Amniotic stem cell (primary cell): Measurements from ENCODE around the gene PRDM12.
A peak's percentile ranks its signal among the peaks of the same experiment; 100 is the strongest.

ENCODE experiments used
- DNase-seq: peaks from one replicate; lab custom pipeline; 2025; lab: John Stamatoyannopoulos, UW

The PRDM12 gene

DNA sequence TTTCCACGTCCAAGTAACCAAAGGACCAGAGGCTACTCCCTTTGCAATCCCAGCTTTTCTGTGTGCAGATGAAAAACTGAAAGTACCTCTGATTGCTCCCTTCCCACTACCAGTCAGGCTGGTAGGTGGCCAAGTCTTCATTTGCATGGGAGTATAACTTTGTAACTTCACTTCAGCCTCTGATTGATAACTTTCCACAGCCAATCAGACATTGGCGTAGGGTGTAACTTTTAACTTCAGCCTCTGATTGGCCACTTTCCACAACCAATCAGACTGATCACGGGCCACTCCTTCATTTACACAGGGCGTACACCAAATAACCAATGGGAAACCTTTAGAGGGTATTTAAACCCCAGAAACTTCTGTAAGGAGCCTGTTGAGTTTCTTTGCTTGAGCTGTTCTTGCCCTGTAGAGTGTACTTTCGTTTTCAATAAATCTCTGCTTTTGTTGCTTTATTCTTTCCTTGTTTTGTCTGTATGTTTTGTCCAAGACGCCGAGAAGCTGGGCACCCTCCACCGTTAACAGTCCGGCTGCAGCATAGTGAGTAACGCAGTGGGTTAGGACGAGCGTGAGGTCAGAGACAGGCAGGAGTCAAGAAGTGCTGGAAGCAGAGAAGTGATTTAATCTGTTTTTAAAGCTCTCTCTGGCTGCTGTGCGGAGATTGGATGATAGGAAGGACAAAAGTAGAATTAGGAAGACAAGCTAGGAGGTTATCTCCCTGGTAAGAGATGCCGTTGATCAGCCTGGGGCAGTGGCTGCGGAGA lies 25.7 kb downstream of the PRDM12 start:
- DNase-seq = no peak

DNA sequence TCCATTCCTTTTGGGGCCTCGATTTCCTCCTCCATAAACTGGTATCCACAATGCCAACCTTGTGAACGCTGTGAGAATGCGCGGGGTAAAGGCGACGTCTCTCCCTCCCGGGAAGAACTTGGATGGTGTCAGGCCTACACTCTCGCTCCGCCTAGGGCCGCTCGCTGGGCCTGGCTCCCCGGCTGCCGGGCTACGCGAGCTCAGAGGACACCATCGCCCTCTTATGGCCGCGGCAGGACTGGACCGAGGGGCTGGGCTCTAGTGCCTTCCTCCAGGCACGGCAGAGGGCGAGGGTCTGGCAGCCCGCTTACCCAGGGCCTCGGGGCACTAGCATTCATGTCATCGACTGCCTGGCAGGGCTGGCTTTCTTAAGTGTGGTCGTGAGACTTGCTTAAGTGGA lies 27.9 kb downstream of the PRDM12 start:
- DNase-seq = no peak

DNA sequence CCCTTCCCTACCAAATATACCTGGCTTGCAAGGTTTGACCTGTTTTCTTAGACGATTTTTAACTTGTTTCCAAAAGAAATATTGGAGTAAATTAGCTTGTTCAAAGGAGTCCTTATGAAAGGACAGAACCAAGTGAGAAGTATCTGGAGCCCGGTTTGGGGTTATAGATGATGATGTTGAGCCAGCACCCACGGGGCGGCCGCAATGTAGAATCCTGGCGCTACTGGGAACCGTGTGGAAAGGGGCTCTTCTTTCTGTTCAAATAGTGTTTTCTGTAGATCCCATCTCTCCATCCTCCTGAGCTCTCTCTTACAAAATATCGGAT lies 28.7 kb downstream of the PRDM12 start:
- no peak for DNase-seq

DNA sequence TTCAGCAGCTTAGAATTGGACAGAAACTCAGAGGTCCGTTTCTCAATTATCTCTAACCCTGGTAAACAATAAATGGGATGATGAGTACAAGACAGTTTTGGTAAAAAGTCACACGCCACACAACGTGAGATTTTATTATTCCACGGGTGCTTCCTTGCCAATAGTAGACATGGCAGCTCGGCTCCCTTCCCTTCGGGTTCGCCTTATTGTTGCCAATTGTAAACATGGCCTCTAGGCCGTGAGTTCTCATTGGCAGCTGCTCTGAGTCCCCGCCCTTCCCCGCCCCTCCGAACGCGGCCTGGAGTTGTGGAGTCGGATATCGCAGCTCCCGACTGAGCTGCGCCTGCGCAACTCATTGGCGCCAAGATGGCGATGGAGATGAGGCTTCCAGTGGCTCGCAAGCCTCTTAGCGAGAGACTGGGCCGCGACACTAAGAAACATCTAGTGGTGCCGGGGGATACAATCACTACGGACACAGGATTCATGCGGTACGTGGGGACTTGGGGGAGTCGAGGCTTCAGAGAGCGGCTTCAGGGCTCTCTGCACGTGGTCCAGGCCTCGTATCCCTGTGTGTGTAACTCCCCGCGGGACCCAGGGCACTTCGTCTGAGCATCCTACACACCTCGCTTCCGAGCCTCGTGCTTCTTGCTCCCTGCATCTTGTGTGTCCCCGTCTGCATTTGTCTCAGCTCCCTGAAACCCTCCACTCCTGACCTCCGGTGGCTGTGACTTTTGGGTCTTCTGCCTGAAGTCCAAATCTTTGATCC lies 29.2 kb downstream of the PRDM12 start, which contains the start of gene EXOSC2:
Gene EXOSC2 (plus strand): TSS at position 355 of the 766 bp plus-strand sequence. CDS start 12 bp downstream, at position 367.
- DNase-seq = peak; percentile 91

DNA sequence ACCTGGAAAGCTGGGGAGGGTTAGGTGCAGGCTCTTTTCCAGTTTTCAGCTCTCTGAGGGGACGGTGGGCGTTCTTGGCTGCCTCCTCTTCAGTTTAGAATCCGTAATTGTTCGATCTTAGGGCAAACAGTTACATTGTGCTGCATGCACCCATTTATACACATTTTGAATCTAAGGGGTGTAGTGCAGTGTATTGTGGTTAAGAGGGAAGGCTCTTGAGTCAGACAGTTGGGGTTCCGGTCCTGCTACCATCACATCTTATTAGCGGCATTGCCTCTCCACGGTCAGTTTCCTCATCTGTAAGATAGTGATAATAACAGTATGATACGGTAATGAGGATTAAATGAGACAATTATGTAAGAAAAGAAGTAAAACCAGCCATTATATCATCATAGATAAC lies 29.8 kb downstream of the PRDM12 start:
- DNase-seq = no peak

DNA sequence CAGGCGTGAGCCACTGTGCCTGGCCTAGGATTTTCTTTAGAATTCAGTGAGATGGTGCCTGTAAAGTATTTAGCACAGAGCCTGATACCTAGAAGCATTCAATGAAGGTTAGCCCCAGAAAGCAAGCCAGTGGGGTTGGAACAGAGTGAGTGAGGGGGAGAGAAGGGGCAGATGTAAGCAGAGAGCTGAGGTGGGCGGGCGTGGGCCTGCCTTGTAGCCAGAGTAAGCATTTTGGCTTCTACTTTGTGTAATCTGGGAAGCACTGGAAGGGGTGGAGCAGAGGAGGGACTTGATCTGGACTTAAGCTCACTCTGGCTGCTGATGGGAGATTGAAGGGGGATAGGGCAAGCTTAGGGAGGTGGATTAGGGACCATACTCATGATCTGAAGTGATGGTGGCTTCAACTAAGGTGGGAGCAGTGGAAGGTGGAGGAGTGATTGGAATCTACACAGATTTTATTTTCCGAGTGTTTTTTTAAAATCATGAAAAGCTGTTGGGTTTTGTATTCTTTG lies 31.8 kb downstream of the PRDM12 start:
- DNase-seq = no peak

DNA sequence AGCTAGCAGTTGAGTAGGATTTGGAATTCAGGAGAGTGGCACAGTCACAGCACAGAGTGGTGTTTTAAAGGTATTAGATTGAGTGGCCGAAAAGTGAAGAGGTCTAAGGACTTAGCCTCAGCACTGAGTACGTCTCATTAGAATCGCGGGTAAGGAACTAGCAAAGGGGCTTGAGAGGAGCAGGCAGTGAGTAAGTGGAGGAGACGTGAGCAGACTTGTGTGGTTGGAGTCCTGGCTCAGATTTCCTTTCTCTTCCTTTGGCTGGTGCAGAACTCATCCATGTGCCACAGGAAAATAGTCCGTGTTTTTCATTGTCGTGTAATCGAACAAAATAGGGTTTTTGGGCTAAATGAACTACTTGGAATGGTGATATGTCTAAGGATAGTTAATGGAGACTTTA lies 32.6 kb downstream of the PRDM12 start:
- DNase-seq = no peak

DNA sequence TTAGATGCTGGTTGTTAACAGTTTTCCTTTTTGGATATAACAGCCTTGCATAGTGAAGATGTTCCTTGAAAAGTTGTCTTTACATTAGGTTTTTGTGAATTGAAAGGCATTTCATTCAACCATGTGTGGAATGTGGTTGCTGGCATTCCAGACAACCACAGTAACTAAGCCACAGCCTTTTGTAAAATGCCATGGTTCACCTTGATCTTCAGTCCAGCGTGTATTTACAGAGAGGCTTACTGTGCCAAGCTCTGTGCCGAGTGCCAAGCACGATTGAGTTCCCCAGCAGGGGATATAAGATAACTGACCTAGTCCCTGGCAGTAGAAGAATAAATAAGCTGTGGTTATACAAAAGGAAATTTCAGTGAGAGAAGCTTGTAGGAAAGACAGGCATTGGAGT lies 34.1 kb downstream of the PRDM12 start:
- no peak for DNase-seq

DNA sequence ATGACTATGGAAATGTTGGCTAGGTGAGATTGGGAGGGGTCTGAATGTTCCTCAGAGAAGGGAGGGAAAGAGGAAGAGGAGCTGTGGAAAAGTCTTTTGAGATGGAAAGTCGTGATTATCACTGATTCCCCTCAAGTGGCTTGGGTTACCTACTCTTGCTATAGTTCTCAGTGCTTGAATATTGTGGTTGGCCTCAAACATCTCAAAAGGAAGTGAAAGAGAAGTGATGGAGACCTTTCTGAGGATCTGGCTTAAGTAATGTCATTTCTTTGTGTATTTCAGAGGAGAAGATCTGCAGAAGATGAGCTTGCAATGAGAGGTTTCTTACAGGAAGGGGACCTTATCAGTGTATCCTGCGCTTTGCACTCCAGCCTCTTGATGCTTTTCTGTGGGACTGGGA lies 34.7 kb downstream of the PRDM12 start:
- no peak for DNase-seq

DNA sequence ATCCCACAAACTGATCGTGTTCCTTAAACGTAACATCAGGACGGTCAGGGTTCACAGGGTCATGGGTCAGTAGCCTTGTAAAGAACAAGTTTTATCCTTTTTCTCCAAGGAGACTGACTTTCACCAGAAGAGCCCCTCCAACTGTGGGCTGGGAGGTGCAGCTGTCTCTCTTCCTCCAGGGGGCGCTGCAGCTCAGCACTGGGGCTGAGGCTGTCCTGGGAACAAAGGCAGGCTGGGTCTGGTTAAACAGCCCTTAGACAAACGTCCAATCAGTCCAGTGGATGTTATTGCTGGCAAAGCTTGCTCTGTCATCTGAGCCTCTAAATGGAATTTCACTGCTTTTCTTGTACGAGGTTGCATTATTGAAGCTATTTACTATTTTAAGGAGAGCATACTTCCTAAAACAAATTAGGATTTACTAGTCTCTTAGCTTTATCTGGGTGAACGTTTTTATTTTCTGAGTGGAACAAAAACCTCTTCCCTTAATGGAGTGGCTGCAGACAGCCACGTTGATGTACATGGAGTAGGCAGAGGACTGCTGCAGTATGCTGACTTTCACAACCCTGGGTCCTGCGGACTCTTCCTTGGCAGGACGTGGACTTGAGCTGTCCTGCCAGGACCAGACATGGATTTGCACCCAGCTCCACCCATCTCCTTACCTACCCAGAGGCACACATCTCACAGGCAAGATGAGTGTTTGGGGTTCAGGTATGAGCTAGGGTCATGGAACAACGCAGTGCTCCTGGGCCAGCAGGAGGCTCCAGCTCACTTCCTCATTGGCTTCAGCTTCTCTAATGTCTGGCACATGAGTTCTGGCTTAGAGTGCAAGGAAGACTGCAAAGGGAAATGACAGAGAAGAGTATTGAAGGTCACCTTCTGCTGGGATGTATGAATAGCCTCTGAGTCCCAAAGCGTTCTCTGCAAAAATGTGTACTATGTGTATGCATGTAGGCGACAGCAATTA lies 36.9 kb downstream of the PRDM12 start:
- DNase-seq = peak; percentile 89

DNA sequence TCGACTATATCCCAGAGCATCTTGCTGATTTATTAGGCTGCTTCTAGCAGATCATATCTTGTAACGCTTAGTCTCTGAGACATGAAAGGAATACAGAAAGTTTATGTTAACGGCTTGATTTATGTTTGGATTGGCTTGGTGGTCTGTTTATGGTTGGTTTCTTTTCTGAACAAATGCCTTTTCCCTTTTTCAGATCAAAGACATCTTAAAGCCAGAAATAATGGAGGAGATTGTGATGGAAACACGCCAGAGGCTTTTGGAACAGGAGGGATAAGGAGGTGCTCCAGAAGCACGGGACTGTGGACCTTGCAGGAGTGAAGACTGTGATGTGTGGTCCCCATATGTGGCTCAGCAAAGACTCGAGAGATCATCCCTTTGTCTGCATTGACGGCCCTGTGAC lies 39.1 kb downstream of the PRDM12 start:
- DNase-seq = no peak

DNA sequence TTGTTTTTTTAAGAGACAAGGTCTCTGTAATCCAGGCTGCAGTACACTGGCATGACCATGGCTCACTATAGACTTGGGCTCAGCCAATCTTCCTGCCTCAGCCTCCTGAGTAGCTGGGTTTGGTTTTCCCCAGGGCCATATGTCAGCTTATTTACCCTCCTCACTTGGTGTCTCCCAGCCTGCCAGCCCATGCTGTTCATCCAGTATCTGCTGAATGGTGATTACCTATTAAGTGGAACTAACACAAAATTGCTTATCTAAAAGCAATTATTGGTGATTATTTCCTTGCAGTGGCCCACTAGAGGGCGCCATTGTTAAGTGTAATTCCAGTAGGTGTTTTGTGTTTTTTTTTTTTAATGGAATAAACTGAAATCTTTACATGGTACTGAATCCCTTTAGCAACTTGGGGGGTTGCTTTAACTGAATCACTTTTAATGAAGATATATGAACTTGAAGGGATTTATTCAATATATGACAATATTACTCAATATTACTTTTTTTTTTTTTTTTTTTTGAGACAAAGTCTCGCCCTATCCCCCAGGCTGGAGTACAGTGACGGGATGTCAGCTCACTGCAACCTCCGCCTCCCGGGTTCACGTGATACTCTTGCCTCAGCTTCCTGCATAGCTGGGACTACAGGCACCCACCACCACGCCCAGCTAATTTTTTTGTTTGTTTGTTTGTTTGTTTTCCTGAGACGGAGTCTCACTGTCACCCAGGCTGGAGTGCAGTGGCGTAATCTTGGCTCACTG lies 43.0 kb downstream of the PRDM12 start:
- DNase-seq = peak; percentile 41

DNA sequence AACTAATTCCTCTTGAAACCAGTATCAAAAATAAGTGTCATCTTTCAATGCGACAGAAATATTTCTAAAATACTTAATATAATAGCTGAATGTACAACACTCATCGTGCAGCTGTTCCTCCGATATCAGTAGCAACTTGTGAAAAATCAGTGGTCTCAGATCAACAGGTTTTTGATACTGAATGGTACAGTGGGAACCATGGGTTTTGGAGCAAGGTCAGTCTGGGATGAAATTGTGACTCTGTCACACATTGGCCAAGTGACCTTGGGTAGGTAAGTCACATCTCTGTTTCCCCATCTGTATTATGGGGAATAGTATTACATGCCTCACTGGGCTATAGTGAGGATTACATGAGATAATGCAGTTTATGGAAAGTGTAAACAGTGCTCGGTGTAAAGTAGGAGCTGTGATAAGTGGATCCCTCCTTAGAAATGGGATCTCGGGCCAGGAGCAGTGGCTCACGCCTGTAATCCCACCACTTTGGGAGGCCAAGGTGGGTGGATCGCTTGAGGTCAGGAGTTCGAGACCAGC lies 46.5 kb downstream of the PRDM12 start:
- no peak for DNase-seq

DNA sequence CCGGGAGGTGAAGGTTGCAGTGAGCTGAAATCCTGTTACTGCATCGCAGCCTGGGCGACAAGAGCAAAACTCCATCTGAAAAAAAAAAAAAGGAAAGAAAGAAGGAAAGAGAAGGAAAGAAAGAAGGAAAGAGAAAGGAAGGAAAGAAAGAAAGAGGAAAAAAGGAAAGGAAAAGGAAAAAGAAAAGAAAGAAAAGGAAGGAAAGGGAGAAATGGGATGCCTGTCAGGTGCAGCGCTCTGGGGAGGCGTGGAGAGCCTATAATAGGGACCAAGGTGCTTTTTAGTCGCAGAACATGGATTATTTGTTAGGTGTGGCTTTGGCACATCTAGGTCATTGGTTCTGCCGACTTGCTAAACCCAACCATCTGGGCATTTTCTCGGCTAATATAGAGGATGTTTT lies 47.1 kb downstream of the PRDM12 start:
- no peak for DNase-seq

DNA sequence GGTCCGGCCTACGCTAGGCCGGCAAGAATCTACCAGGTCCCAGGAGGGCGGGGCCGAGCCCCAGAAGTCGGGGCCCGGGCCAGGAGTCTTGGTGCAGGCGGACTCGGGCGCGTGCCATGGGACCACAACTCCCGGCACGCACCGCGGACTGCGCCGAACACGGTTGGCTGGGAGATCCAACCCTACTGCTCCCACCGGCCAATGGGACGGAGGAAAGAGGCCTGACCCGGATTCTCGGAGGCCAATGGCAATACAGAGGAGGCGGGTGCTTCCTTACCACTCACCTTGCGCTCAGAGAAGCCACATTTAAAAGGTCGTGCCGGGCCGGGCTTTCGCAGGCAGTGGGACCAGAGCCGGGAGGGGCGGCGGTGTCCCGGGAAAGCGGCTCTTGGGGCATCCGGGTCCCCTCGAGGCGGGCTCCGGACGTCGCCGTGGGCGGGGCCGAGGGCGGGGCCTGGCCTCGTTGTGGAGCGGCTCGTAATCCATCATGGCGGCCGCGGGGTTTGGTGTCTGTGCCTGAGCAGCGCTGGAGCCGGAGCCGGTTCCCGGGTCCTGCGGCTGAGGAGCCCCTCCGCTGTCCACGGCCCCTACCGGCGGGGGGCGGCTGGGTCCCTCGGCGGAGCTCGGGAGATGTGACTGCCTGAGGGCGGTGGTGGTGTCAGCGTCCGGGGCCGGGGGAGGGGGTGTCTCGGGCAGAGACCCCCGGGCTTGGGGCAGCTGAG lies 48.3 kb downstream of the PRDM12 start:
- DNase-seq = peak; percentile 95

DNA sequence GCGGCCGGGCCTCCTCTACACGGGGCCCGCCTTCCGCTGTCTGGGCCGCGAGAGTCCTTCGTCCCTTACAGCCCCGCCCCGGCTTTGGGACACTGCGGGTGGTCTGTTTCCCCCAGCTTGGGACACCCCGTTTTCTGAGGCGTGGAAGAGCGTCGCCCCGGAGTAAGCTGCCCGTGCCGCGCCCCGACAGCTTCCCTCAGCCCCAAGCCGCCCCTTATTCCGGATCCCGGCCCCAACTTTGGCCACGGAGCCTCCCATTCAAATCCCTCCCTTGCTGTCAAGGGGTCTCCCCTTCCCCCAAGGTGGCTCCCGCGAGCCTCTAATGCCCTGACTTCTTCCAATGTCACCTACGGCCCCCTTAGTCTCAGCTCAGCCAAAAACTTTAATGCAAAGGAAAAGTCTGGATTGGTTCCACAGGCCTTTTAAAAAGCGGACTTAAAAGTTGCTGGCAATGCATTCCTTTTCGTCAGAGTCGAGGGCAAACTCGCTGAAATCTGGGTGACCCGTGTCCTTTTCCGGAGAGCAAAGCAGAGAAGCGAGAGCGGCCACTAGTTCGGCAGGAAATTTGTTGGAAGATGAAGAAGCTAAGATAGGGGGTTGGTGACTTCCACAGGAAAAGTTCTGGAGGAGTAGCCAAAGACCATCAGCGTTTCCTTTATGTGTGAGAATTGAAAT lies 49.0 kb downstream of the PRDM12 start:
- DNase-seq = peak; percentile 24

DNA sequence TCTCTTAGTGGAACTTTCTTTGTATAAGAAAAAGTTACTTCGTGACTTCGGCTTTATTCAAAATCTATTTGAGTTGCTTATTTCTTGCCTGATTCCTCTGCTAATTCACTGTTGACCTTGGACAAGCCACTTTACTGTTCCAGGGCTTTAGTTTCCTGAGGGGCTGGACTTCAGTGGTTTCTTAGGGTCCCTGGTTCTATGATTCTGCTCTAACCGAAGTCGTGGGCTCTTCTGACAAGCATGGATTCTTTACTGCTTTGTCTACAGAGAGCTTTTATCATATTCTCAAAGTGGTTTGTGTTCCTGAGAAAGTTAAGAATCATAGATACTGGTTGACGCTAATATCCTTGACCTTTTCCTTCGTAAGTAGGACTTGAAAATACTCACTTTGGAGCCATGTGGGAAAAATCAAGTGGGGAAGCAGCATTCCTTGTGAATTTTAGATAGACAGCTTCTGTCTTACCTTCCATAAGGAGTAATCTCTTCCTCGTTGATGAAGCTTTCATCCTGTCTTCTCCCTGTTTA lies 50.3 kb downstream of the PRDM12 start:
- no peak for DNase-seq

DNA sequence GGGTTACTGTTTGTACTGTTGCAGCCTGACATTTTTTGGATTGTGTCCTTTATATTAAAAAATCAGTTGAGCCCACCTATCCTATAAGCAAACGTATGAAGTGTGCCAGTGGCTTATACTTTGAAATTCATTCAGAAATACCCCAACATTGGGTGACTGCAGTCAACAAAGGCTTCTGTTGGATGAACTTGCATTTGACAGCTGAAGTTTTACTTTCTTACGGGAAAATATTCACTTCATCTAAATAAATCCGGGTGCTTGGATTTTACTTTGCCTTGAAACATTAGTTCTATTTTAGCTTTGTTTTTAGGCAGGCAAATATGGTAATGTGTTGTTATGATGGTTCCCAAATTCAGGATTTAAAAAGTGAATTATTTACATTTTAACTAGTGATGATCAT lies 50.9 kb downstream of the PRDM12 start:
- DNase-seq = no peak

DNA sequence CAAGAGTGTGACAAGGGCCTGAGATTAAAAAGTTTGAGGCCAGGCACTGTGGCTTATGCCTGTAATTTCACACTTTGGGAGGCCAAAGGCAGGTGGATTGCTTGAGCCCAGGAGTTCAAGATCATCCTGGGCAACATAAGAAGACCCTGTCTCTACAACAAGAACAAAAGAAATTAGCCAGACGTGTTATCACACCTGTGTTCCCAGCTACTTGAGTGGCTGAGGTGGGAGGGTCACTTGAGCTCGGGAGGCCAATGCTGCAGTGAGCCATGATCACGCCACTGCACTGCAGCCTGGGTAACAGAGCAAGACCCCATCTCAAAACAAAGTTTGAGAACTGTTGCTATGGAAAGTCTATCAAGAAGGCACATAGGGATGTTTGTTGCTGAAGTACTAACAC lies 54.2 kb downstream of the PRDM12 start:
- no peak for DNase-seq

DNA sequence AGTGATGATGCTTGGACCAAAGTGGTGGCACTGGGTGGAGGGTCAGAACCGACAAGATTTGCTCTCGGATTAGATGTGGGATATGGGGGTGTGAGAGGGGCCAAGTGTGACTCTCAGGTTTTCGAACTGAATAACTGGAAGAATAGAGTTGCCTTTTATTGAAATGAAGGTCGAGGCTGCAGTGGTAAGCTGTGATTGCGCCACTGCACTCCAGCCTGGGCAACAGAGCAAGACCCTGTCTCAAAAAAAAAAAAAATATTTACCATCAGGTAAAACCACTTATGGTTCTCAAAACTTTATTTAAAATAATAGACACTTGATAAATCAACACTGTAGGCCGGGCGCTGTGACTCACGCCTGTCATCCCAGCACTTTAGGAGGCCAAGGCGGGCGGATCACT lies 56.4 kb downstream of the PRDM12 start:
- DNase-seq = no peak
